ENCODE data around the gene FMNL3. TPM values are rescaled to one million over a fixed set of nuclear protein-coding genes. Genes with fewer than 3 reads are reported as not detected.
A peak's percentile ranks its signal among the peaks of the same experiment; 100 is the strongest.
"Not testable (repeated sequence)": the region's sequence is repeated elsewhere in the genome, so short reads cannot be mapped to it uniquely, and the experiment has no call there.

The FMNL3 gene
- total and polyA plus RNA-seq, 9 donors = 19.9 to 39.3 (median 26.3) TPM

DNA sequence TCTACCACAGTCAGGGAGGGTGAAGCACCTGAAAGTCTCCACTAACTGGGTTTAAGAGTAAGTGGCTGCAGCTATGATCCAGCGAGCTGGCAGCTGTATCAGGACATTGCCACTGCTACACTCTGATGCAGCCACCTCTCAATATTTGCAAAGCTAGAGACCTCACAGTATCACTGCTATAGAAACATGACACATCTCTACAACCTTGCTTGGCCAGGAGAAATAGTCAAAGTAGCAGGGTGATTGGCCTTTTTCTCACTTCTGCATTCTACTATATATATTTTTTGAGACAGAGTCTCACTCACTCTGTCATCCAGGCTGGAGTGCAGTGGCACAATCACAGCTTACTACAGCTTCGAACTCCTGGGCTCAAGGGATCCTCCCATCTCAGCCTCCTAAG is 9.3 kb upstream of the FMNL3 start:
- no peaks in the 10 kb centered on the region for H3K9me3 ChIP-seq (replicated peaks; ENCODE audit: control insufficient read depth, low read depth, low read length)
- peaks cover 5% of the 10 kb centered on the region for H3K27me3 ChIP-seq (ENCODE audit: control insufficient read depth, insufficient read depth, low read length)
- no peaks in the 10 kb centered on the region for H3K4me1 ChIP-seq (ENCODE audit: control insufficient read depth, insufficient read depth, low read length)
- no CpG with 5 or more reads among the region's 2 CpGs for WGBS (ENCODE audit: insufficient coverage)
- no peak overlapping the region for H3K27ac ChIP-seq (ENCODE audit: low read length)
- no peaks in the 10 kb centered on the region for H3K36me3 ChIP-seq (ENCODE audit: control insufficient read depth, insufficient read depth, low read length)
- no peak for DNase-seq
- H3K4me3 ChIP-seq (ENCODE audit: low read length) = no peak overlapping the region

DNA sequence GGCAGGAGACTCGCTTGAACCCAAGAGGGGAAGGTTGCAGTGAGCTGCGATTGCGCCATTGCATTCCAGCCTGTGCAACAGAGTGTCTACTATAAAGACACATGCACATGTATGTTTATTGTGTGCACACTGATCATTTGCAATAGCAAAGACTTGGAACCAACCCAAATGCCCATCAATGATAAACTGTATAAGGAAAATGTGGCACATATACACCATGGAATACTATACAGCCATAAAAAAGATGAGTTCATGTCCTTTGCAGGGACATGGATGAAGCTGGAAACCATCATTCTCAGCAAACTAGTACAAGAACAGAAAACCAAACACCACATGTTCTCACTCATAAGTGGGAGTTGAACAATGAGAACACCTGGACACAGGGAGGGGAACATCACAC is 6.7 kb upstream of the FMNL3 start:
- H3K9me3 ChIP-seq (replicated peaks; ENCODE audit: control insufficient read depth, low read depth, low read length); DNase-seq; H3K36me3 ChIP-seq (ENCODE audit: control insufficient read depth, insufficient read depth, low read length); H3K4me1 ChIP-seq (ENCODE audit: control insufficient read depth, insufficient read depth, low read length); H3K4me3 ChIP-seq (ENCODE audit: low read length); H3K27me3 ChIP-seq (ENCODE audit: control insufficient read depth, insufficient read depth, low read length); H3K27ac ChIP-seq (ENCODE audit: low read length): not testable (repeated sequence)
- WGBS (ENCODE audit: insufficient coverage) = no CpG with 5 or more reads among the region's 3 CpGs

DNA sequence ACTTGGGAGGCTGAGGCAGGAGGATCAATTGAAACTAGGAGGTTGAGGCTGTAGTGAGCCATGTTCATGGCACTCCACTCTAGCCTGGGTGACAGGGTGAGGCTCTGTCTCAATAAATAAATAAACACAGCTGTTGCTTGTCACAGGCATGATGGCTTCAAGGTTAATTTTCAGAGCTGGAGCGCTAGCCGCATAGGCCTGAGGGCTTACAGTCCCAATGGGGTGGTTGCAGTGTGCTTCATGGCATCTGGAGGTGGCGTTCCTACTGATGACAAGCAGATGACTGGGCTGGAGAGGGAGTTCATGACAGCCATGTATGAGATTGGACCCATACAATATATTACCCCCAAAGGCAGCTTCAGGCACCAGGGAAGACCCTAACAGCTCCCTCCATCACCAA is 1.6 kb upstream of the FMNL3 start:
- no CpG with 5 or more reads among the region's 3 CpGs for WGBS (ENCODE audit: insufficient coverage)
- no peaks in the 10 kb centered on the region for H3K9me3 ChIP-seq (replicated peaks; ENCODE audit: control insufficient read depth, low read depth, low read length)
- H3K36me3 ChIP-seq (ENCODE audit: control insufficient read depth, insufficient read depth, low read length) = no peaks in the 10 kb centered on the region
- no peak for DNase-seq
- H3K27me3 ChIP-seq (ENCODE audit: control insufficient read depth, insufficient read depth, low read length) = peaks cover 3% of the 10 kb centered on the region
- H3K27ac ChIP-seq (ENCODE audit: low read length) = no peak overlapping the region
- no peak overlapping the region for H3K4me3 ChIP-seq (ENCODE audit: low read length)
- peaks cover 21% of the 10 kb centered on the region for H3K4me1 ChIP-seq (ENCODE audit: control insufficient read depth, insufficient read depth, low read length)

DNA sequence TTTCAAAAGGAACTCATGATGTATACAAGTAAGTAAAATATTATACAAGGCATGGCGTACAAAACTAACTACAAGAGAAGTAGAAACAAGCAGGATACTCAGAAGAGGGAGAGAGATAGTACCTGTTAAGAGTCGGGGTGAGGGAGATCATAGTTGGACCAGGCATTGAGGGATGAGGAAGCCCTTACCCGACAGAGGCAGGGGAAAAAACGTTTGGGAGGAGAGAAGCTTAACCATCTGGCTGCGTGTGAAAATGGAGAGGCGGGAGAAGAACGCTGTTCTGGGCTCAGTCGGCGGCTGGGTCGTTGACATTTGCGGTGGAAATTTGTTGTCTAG is 575 bp upstream of the FMNL3 start:
- Histone ChIP-seq H3K27me3 (ENCODE audit: control insufficient read depth, insufficient read depth, low read length) (peaks cover 3% of the 10 kb centered on the region), H3K36me3 (ENCODE audit: control insufficient read depth, insufficient read depth, low read length) (no peaks in the 10 kb centered on the region), H3K27ac (ENCODE audit: low read length) (no peak overlapping the region), H3K4me3 (ENCODE audit: low read length) (no peak overlapping the region), H3K9me3 (replicated peaks; ENCODE audit: control insufficient read depth, low read depth, low read length) (no peaks in the 10 kb centered on the region), H3K4me1 (ENCODE audit: control insufficient read depth, insufficient read depth, low read length) (peaks cover 32% of the 10 kb centered on the region)
- WGBS (ENCODE audit: insufficient coverage) = 44% methylated on average over 2 of the region's 11 CpGs
- DNase-seq = no peak

DNA sequence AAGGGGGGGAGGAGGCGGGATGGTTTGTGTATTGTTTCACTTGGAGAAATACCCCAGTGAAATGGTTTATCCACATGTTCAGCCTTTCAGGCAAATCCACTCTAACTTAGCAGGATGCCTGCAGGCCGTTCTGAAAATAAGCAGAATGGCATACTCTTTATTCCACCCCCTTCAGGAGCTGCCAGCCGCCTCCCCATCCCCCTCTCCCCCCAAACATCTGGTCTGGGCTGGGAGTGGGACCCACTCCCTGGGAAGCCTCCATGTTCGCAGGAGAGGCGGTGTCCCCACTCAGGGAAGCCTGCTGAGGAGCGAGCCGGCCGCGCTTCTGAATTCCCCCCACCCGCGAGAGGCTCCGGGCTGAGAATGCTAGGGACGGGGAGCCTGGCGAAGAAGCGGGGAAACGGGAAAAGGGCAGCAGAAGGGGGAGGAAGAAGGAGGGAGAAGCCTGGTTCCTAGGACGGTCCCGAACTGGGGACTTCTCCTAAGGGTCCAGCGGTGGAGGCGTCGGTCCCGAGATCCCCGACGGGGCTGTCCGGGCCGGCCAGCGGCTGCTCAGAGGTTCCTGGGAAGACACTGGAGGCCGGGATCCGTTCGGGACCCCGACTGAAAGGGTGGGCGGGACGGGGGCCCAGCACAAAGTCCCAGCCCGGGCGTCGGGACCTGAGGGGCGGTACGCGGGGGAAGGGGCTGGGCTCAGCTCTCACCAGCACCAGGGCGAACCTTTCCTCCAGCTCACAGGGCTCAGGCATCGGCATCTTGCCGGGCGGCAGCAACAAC is 666 bp downstream of the FMNL3 start:
- H3K4me1 ChIP-seq (ENCODE audit: control insufficient read depth, insufficient read depth, low read length) = peaks cover 39% of the 10 kb centered on the region

DNA sequence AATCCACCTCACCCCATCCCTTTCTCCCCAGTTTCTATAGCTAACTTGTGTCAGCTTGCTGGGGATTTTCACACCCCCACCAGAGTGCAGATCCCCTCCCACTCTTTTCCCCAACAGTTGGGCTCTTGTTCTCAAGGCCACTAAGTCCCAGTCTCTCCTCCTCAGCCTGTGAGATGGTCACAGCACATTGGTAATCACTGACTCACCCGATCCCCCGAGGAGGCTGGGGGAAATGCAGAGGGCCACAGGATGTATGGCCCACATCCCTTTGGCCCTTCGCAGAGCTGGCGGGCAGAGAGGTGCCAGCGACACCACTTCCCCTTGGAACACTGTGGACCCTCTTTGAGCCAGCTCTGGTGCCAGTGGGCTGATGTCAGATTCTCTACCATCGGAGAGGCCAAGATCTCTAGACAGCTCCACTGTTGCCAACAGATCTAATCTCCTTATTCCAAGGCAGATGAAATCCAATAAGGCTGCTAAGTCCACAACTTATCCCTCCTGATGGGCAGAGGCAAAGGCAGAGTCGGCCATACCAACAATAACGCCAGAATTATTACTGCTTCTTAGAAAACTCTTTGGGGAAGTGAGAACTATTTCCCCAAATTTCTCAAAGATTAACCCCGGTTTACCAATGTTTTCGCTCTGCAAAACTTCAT is 1.6 kb downstream of the FMNL3 start:
- peaks cover 3% of the 10 kb centered on the region for H3K27me3 ChIP-seq (ENCODE audit: control insufficient read depth, insufficient read depth, low read length)
- peaks cover 39% of the 10 kb centered on the region for H3K4me1 ChIP-seq (ENCODE audit: control insufficient read depth, insufficient read depth, low read length)
- peak overlapping the region; percentile 93 for H3K27ac ChIP-seq (ENCODE audit: low read length)
- WGBS (ENCODE audit: insufficient coverage) = 14% methylated on average over 9 of the region's 10 CpGs
- H3K36me3 ChIP-seq (ENCODE audit: control insufficient read depth, insufficient read depth, low read length) = no peaks in the 10 kb centered on the region
- no peaks in the 10 kb centered on the region for H3K9me3 ChIP-seq (replicated peaks; ENCODE audit: control insufficient read depth, low read depth, low read length)
- H3K4me3 ChIP-seq (ENCODE audit: low read length) = peak overlapping the region; percentile 90
- DNase-seq = peak; percentile 54

More for the DNA sequence above, 666 bp downstream of the FMNL3 start:
- under 1% methylated on average over 37 of the region's 43 CpGs for WGBS (ENCODE audit: insufficient coverage)
- Histone ChIP-seq H3K9me3 (replicated peaks; ENCODE audit: control insufficient read depth, low read depth, low read length) (no peaks in the 10 kb centered on the region), H3K36me3 (ENCODE audit: control insufficient read depth, insufficient read depth, low read length) (no peaks in the 10 kb centered on the region), H3K27me3 (ENCODE audit: control insufficient read depth, insufficient read depth, low read length) (peaks cover 3% of the 10 kb centered on the region), H3K4me3 (ENCODE audit: low read length) (peak overlapping the region; percentile 90), H3K27ac (ENCODE audit: low read length) (peak overlapping the region; percentile 93)
- DNase-seq = peak; percentile 76

DNA sequence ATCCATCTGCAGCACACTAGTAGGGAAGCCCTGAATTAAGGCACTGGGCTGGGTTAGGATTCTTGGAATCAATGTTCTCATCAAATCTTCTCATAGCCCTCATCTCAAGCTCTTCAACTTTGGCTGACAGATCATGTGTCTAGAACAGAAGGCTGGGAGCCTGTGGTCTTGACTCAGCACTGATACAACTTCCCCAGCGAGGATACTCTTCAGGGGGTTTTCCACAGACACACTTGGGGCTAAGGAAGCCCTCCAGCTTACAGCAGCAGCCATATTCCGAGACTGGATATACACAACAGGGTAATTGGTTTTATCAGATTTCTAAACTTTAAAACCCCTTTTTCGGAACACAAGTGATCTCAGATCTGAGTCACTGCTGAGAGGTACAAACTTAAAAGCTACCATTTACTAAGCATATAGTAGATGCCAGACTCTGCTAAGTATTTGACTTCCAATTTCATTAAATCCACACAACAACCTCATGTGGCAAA is 3.5 kb downstream of the FMNL3 start:
- peak; percentile 42 for DNase-seq
- no peak overlapping the region for H3K4me3 ChIP-seq (ENCODE audit: low read length)
- no CpG with 5 or more reads among the region's 3 CpGs for WGBS (ENCODE audit: insufficient coverage)
- H3K9me3 ChIP-seq (replicated peaks; ENCODE audit: control insufficient read depth, low read depth, low read length) = no peaks in the 10 kb centered on the region
- peaks cover 3% of the 10 kb centered on the region for H3K27me3 ChIP-seq (ENCODE audit: control insufficient read depth, insufficient read depth, low read length)
- peaks cover 46% of the 10 kb centered on the region for H3K4me1 ChIP-seq (ENCODE audit: control insufficient read depth, insufficient read depth, low read length)
- H3K27ac ChIP-seq (ENCODE audit: low read length) = peak overlapping the region; percentile 83
- H3K36me3 ChIP-seq (ENCODE audit: control insufficient read depth, insufficient read depth, low read length) = no peaks in the 10 kb centered on the region

DNA sequence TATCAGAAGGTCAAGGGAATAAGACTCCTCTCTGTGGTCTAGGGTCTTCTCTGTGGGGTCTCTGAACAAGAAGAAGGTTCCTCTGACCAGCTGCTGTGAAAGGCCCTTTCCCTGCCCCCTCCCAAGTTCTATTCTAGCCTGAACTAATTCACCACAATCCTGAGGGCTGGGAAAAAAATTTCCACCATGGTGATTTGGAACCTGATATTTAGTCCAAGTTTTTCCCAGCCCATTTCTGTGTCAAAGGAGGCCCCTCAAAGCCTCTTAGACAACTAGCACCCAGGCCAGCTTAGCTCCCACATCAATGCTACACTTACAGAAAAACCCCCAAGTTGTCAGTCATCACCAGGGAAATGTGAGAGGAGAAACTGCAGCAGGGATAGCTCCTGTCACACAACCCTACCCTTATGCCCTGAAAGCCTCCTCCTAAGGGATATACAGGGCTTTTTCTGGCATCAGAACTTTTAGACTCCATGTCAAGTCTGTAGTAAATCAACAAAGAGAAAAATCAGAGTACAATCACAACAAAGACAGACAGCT is 4.5 kb downstream of the FMNL3 start:
- peaks cover 49% of the 10 kb centered on the region for H3K4me1 ChIP-seq (ENCODE audit: control insufficient read depth, insufficient read depth, low read length)

DNA sequence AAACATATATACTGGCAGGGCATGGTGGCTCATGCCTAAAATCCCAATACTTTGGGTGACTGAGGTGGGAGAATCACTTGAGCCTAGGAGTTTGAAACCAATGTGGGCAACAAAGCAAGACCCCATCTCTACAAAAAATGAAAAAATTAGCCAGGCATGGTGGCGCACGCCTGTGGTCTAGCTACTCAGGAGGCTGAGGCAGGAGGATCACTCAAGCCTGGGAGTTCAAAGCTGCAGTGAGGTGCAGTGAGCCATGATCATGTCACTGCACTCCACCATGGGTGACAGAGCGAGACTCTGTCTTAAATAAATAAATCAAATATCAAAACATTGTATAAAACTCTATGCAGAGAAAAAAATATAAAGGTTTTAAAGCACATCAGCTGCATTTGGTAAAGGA is 5.2 kb downstream of the FMNL3 start:
- WGBS (ENCODE audit: insufficient coverage) = 100% methylated on average over 2 of the region's 3 CpGs
- no peak for DNase-seq

More for the DNA sequence above, 4.5 kb downstream of the FMNL3 start:
- Histone ChIP-seq H3K27ac (ENCODE audit: low read length) (peak overlapping the region; percentile 83), H3K9me3 (replicated peaks; ENCODE audit: control insufficient read depth, low read depth, low read length) (no peaks in the 10 kb centered on the region), H3K4me3 (ENCODE audit: low read length) (no peak overlapping the region), H3K27me3 (ENCODE audit: control insufficient read depth, insufficient read depth, low read length) (no peaks in the 10 kb centered on the region), H3K36me3 (ENCODE audit: control insufficient read depth, insufficient read depth, low read length) (no peaks in the 10 kb centered on the region)
- peak; percentile 54 for DNase-seq

More for the DNA sequence above, 5.2 kb downstream of the FMNL3 start:
- Histone ChIP-seq H3K9me3 (replicated peaks; ENCODE audit: control insufficient read depth, low read depth, low read length) (no peaks in the 10 kb centered on the region), H3K4me1 (ENCODE audit: control insufficient read depth, insufficient read depth, low read length) (peaks cover 49% of the 10 kb centered on the region), H3K4me3 (ENCODE audit: low read length) (no peak overlapping the region), H3K36me3 (ENCODE audit: control insufficient read depth, insufficient read depth, low read length) (no peaks in the 10 kb centered on the region), H3K27ac (ENCODE audit: low read length) (peak overlapping the region; percentile 83), H3K27me3 (ENCODE audit: control insufficient read depth, insufficient read depth, low read length) (no peaks in the 10 kb centered on the region)
